LNCAP (cell line): ENCODE measurements around the gene CFHR3.
A peak's percentile ranks its signal among the peaks of the same experiment; 100 is the strongest.

ENCODE experiments used
- TF ChIP-seq, protein P1 (sequence below): fragments of 450-650 bp; IDR thresholded peaks from 2 replicates; pipeline ENCODE4 v1.5.1; 2017; ENCODE audit warnings: mild to moderate bottlenecking

CFHR3 gene

DNA sequence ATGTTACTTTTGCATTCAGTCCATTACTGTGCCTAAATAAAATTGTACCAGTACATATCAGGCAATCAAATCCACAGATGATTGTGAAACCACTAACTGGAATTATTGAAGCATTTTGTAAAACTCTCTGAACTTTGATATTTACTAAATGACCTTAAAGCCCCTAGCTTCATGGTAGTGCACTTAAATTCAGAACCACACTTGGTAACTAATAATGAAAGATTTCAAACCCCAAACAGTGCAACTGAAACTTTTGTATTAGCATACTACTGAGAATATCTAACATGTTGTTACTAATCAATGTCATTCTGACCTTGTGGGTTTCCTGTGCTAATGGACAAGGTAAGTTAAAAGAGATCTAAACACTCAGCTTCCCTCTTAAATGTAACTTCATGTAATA is at the start of gene CFHR3:
Gene CFHR3 (plus strand): TSS at position 238 of the 400 bp plus-strand sequence. CDS start 47 bp downstream, at position 285.
- TF ChIP-seq, protein P1, sequence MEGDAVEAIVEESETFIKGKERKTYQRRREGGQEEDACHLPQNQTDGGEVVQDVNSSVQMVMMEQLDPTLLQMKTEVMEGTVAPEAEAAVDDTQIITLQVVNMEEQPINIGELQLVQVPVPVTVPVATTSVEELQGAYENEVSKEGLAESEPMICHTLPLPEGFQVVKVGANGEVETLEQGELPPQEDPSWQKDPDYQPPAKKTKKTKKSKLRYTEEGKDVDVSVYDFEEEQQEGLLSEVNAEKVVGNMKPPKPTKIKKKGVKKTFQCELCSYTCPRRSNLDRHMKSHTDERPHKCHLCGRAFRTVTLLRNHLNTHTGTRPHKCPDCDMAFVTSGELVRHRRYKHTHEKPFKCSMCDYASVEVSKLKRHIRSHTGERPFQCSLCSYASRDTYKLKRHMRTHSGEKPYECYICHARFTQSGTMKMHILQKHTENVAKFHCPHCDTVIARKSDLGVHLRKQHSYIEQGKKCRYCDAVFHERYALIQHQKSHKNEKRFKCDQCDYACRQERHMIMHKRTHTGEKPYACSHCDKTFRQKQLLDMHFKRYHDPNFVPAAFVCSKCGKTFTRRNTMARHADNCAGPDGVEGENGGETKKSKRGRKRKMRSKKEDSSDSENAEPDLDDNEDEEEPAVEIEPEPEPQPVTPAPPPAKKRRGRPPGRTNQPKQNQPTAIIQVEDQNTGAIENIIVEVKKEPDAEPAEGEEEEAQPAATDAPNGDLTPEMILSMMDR = no peak

DNA sequence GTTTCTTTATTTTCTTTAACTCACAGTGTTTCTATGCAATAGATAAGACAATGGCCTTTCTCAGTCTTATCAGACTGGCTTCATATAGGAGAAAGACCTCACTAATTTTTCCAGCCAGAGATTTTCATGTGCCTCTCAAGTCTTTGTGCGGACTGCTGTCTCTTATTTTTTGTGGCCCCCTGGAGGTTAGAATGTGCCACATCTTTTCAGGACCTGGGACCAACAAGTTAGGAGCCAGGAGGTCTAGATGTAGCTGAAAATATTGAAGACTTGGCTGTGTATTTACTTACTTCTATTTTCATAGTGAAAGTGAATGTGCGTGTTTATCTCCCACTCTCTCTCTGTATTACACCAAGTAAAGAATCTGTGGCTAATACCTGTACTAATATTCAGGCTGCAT is 42.1 kb upstream of the CFHR3 start:
- TF ChIP-seq, protein P1 = no peak; the same call in none of the 2 replicates

DNA sequence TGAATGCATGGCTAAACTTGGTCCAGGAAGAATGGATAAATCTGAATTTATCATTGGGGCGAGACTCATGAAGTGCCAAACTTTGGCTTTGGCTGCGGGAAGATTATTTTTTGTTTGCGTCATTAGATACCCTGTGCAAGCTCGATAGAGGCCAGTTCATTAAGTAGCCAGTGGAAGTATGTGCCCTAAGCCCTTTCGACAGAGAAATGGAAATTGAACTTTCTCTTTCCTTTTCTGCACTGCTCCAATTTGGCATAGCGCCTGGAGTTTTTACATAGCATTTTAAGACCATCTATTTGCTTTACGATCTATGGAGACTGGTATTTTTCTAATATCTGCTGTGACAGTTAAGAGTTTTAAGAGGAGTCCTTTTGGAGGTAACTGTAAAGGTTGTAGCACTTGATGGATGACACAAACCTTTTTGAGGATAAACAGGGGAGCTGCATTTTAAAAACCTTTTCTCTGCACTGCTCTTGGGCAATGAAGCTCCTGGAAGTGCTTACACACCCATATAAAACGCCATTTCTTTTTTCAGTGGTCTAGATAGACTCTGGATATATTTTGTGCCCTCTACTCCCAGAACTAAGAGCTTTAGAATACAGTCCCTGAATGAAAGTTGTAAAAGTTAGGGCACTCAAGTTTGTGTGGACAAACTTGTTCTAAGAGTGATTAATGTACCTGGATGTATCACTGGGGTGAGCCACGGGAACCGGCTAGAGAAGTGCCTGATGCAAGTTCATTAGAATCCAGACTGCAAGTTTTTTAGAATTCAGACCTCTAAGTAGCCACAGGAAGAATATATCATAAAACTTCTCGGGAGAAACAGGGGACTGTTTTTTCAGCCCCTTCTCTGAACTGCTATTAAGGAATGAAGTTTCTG is 41.3 kb upstream of the CFHR3 start:
- TF ChIP-seq, protein P1 = no peak

DNA sequence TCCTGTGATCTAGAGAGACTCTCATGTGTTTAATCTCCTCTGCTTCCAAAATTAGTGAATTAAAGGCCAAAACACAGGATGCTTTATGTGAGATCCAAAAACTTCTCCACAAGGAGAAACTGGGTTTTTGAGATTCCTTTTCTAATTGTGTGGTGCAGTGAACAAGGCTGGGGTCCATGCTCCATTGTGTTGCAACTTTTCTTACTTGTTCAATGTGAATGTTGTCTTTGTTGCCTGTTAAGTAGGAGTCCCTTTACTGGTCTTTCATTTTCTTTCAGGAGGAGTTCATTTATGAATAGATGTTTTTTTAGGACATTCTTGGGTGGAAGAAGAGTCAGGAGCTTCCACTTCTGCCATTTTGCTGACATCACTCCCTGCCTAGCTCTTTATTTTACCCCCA is 40.6 kb upstream of the CFHR3 start:
- TF ChIP-seq, protein P1 = no peak

DNA sequence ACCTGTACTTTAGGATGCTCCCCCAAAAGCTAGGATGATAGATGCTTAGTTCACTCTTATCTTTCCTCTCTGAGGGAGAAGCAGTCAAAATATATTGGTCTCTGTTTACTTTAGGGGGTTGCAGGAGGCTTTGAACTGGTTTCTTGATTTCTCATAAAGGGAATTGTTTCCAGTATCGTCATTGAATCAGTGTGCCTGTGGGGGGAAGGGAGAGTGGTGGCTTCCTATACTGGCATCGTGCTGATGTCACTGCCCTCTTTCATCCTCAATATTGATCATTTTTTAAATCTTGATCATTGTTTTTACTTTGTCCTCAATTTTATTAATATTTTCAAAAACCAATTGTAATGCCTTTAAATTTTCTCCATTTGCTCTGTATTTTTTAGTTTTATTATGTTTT is 40.2 kb upstream of the CFHR3 start:
- TF ChIP-seq, protein P1 = no peak

DNA sequence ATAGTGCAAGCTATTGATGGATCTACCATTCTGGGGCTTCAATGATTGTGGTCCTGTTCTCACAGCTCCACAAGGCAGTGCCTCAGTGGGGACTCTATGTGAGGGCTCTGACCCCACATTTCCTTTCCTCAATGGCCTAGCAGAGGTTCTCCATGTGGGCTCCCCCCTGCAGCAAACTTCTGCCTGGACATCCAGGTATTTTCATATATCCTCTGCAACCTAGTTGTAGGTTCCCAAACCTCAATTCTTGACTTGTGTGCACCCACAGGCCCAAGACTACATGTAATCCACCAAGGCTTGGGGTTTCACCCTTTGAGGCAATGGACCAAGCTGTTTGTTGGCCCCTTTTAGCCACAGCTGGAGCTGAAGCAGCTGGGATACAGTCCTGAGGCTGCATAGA is 35.9 kb upstream of the CFHR3 start:
- TF ChIP-seq, protein P1 = no peak

DNA sequence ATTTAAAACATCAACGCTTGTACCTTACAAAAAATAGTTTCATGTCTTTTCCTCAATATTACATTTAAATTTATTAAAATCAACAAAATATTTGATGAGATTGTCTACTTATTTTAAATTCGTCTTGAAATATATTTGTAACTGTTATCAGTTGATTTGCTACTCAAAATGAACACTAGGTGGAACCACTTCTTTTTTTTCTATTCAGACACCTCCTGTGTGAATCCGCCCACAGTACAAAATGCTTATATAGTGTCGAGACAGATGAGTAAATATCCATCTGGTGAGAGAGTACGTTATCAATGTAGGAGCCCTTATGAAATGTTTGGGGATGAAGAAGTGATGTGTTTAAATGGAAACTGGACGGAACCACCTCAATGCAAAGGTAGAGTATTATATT is 31.4 kb upstream of the CFHR3 start:
- TF ChIP-seq, protein P1 = peak; percentile 66
